GM18508 (cell line): ENCODE data around the gene RIC8A.

Source experiments
- ATAC-seq: cut with Tn5 transposase; IDR thresholded peaks from one replicate; pipeline ENCODE4 v1.9.1; 2021; ENCODE audit warnings: moderate number of reproducible peaks; ENCODE audit not compliant: insufficient read depth, unreplicated experiment

RIC8A gene

GRCh38 chr11:203945-204586 lies 3.4 kb upstream of the RIC8A start:
- no peak for ATAC-seq

- ATAC-seq, result no peak
Observed at GRCh38 chr11:204587-205109, 2.9 kb upstream of the RIC8A start.

DNA sequence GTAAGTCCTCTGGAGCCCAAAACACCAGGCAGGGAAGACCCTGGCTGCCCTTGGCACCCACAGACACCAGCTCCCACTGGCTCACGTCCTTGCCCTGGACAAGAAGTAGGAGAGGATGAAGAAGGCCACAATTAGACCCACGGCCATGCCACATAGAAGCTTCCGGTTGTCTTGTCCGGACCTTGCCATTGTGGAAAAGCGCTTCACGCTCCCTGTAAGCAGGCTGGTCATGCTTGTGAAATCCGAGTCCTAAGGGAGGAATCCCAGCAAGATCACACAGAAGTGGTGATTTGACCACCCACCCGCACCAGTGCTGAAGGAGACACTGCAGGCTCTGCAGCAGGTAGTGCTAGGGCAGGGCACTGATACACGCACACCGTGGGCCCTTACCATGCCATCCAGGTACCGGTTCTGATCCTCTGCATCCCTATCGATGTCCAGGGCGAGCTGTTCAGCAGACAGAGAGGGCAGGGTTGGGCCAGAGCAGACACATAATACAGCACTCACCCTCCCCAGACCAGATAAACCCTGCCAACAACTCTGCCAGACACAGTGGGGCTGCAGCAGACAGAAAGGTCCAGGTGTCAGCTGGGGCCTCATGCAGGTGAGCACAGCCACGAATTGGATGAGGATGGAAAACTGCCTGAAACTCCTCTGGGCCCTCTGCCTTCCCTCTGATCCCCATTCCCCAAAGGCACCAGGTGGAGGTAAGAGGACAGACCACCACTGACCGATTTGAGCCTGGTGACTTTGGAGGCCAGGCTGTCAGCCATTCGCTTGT lies 2.1 kb upstream of the RIC8A start:
- ATAC-seq, result no peak

DNA sequence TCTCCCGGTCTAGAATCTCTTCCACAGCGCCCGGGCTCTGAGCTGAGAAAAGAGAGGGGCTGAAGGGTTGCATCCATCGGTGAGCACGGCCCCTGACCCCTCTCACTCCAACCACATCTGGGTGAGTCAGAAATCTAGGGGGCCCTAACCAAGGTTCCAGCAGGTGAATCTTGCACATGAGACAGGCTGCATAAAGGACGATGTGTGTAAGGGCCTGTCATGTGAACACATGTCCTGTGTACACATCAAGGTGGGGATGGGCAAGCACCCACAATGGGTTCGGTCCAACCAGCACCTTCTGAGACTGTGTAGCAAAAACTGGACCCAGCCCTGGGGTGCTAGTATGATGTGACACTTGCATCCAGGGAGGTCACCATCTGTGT lies 1.5 kb upstream of the RIC8A start:
- no peak for ATAC-seq

DNA sequence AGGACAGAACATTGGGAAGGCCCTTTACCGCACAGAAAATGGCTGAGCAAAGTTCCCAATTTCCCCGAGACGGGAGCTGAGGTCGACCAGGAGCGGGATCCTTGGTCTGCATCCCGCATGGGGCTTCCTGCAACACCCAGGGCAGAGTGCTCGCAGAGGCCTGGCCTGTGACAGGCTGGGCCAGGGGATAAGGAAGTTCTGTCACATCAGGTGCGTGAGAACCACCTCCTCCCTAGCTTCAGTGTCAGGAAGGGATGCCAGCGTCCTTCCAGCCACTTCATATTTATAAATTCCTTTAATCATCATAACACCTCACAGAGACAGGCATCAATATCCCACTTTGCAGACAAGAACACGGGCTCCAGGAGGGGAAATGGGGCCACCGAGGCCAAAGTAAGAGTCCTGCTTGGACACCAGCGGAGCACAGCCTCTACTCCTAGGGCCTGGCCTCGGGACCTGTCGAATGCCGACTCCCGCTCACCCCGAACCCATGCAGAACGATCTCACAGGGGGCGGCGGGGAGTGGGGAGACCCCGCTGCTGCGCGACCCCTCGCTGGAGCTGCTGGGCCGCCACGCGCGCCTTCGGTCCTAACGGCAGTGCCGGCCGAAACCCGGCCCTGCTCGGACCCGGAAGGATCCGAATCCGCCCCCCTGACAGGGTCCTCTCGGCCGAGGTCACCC lies 841 bp upstream of the RIC8A start:
- ATAC-seq, result peak; percentile 3

- ATAC-seq, result no peak
Observed at GRCh38 chr11:207863-208180, 314 bp downstream of the RIC8A start.

DNA sequence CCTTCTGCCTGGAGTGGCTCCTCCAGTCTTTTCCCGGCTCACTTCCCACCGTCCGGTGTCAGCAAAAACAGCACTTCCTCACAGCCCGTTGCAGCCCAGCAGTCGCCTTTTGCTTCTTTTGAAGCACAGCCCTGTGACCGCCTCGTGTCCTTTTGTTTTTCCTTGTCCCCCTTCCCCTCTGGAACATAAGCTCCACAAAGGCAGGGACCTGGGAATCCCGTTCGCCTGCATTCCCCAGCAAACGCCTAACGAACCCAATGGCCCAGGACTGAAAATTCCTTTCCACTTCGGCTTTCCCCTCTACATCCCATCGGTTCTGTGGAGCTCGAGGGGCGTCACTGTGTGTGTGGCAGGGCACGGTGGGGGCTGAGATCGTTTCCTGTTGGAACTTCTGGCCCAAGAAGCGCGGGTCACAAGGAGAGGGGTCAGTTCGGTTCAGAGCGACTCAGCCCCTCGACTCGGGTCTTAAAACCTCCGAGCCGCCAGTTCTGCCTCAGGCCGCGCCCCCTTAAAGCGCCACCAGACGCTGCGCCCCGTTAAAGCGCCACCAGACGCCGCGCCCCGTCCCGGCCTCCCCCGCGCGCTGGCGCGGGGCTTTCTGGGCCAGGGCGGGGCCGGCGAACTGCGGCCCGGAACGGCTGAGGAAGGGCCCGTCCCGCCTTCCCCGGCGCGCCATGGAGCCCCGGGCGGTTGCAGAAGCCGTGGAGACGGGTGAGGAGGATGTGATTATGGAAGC lies 841 bp downstream of the RIC8A start:
- no peak for ATAC-seq

GRCh38 chr11:208917-209260 lies 1.4 kb downstream of the RIC8A start:
- ATAC-seq, result no peak

GRCh38 chr11:209275-210121 lies 2.0 kb downstream of the RIC8A start:
- no peak for ATAC-seq

DNA sequence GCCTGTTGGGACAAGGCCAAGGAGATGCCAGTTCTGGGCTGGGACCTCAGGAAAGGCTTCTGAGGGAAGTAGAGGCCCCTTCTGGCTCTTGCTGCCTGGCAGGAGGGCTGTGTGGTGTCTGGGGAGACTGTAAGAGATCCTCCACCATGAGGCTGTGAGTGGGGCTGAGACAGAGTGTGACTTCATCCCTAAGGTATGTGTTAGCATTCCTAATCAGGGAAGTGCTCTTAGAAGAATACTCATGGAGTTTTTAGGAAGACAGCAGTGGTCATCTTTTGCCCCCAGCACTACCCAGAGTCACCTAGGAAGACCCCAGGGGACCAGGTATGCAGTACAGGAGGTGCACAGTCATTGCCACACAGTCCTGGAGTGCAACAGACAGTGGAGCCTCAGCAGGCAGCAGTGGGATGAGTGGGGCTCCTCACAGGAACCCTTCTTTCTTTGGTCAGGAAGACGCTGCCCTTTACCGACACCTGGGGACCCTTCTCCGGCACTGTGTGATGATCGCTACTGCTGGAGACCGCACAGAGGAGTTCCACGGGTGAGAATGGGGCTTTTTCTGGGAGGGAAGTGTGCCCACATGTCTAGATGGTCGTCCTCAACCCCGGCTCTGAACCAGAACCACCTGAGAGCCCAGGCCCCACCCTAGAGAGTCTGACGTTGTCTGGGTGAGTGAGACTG lies 2.8 kb downstream of the RIC8A start:
- no peak for ATAC-seq

- no peak for ATAC-seq
Observed at GRCh38 chr11:210803-211180, 3.3 kb downstream of the RIC8A start.

GRCh38 chr11:211295-211694 lies 3.8 kb downstream of the RIC8A start:
- no peak for ATAC-seq

DNA sequence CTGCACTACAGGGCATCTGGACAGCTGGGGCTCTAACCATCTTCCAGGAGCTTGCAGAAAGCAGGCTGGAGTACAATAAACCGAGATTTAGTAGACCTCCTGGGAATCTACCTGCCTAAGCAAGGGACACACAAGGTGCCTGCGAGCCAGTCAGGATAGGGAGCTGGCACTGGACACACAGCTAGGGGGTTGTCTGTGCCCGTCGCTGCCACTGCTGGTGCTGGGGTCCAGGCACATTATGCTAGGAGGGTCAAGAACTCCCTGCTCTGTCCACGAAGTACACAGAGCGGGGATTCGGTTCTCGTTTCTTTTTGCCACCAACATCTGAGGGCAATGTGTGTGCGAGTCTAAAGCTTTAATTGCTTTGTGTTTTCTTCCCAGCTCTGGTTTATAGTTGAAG lies 4.2 kb downstream of the RIC8A start:
- no peak for ATAC-seq

- ATAC-seq, result no peak
Observed at GRCh38 chr11:212150-213100, 4.9 kb downstream of the RIC8A start.

DNA sequence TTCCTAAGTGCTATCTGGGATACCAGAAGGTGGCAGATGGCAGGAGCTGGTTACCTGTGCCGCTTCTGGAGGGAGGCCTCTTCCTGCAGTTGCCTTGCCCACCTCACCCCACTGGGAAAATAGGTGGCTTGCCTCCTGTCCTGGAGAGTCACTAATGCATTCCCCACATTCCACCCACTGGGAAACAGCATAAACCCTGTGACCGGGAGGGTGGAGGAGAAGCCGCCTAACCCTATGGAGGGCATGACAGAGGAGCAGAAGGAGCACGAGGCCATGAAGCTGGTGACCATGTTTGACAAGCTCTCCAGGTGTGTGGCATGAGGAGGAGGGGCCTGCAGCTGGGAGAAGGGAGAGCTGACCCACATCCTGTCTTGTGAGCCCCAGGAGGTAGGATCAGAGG lies 5.6 kb downstream of the RIC8A start:
- no peak for ATAC-seq

GRCh38 chr11:214083-214482 lies 6.6 kb downstream of the RIC8A start:
- ATAC-seq, result no peak

GRCh38 chr11:215581-216037 lies 8.1 kb downstream of the RIC8A start:
- no peak for ATAC-seq
